Mucosa of descending colon (tissue), 3 donors: Measurements from ENCODE around the gene NAPB. TPM values are rescaled to one million over a fixed set of nuclear protein-coding genes. Genes with fewer than 3 reads are reported as not detected.

ENCODE experiments used
- ATAC-seq: fragments of 200-7000 bp; cut with Tn5 transposase; one replicate; pipeline ENCODE4 v1.9.1; 2020; ENCODE audit warnings: mild to moderate bottlenecking, moderate library complexity
- DNase-seq, 3 donors: peaks; one replicate each; pipeline ENCODE4 v3.0.0-alpha.2; 2020
- H3K36me3 ChIP-seq: fragments of 200-600 bp; one replicate; pipeline ENCODE4 v1.8.0; 2021; ENCODE audit warnings: low read depth, mild to moderate bottlenecking
- H3K4me1 ChIP-seq: fragments of 200-600 bp; one replicate; pipeline ENCODE4 v1.8.0; 2021; ENCODE audit warnings: low read depth, mild to moderate bottlenecking
- H3K4me3 ChIP-seq: fragments of 200-600 bp; one replicate; pipeline ENCODE4 v1.8.0; 2021; ENCODE audit warnings: mild to moderate bottlenecking
- H3K9me3 ChIP-seq: fragments of 200-600 bp; one replicate; pipeline ENCODE4 v1.8.0; 2021; ENCODE audit warnings: mild to moderate bottlenecking
- intact Hi-C, 2 donors: fragments of 100-400 bp; cut with DNase I in 1 of 2; cut with micrococcal nuclease in 1 of 2; formaldehyde crosslinking; loops; one replicate each; pipeline versions ENCODE4 v1.11.0 to v1.11.1; 2022; cut with DNase I, micrococcal nuclease
- total RNA-seq, 3 donors: library from RNA; stranded (reverse); fragmentation: NEBNext Ultra II Directional in 2 of 3; extraction: Animal tissue kit (Norgen Biotek cat#: 25700) in 2 of 3; gene quantifications; one replicate each; pipeline versions ENCODE4 v1.2.1 to v1.2.4, GENCODE V29; 2021 to 2023
- TF ChIP-seq, protein P1 (sequence below): fragments of 200-600 bp; IDR thresholded peaks from one replicate; pipeline ENCODE4 v1.8.0; 2022; ENCODE audit warnings: antibody characterized with exemption, mild to moderate bottlenecking
- donor health status: DM: no; HTN: no; CAD: no; lungs with moderate emphysema.
- donor health status: DM: no; HTN: no; CAD: no.
- donor health status: DM: no; HTN: yes; CAD: no.

Gene NAPB
- total RNA-seq, 3 donors from 2014 or later = 8.2 to 22.8 (median 8.9) TPM

DNA sequence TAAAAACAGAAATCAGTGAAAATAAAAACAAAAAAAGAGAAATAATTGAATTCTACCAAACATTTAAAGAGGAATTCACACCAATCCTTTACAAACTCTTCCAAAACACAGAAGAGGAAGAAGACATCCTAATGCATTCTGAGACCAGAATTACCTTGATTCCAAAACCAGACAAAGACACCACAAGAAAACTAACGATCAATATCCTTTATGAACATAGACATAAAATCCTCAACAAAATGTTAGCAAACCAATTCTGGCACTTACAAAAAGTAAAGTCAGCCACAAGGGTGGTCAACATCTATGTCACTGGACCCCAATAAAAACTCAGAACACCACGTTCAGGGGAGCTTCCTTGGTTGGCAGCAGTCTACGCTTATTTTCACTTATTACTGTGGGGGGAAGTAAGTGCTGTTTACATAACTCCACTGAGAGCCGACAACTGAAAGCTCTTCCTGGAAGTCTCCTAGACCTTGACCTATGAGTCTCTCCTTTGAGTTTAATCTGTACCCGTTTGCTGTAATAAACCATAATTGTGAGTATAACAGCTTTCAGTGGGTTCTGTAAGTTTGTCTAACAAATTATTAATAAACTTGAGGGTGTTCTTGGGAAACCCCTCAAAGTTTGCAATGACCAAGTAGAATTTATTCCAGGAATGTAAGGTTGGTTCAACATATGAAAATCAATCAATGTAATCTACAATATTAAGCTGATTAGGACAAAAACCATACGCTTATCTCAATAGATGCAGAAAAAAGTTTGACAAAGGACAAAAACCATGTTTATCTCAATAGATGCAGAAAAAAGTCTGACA is 34.8 kb downstream of the NAPB start:
- TF ChIP-seq, protein P1, sequence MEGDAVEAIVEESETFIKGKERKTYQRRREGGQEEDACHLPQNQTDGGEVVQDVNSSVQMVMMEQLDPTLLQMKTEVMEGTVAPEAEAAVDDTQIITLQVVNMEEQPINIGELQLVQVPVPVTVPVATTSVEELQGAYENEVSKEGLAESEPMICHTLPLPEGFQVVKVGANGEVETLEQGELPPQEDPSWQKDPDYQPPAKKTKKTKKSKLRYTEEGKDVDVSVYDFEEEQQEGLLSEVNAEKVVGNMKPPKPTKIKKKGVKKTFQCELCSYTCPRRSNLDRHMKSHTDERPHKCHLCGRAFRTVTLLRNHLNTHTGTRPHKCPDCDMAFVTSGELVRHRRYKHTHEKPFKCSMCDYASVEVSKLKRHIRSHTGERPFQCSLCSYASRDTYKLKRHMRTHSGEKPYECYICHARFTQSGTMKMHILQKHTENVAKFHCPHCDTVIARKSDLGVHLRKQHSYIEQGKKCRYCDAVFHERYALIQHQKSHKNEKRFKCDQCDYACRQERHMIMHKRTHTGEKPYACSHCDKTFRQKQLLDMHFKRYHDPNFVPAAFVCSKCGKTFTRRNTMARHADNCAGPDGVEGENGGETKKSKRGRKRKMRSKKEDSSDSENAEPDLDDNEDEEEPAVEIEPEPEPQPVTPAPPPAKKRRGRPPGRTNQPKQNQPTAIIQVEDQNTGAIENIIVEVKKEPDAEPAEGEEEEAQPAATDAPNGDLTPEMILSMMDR = no peak
- Histone ChIP-seq H3K4me3 (no peak overlapping the region), H3K9me3 (no peaks in the 10 kb centered on the region), H3K36me3 (no peaks in the 10 kb centered on the region), H3K4me1 (peaks cover 8% of the 10 kb centered on the region)
- peak; percentile 96 for ATAC-seq
- DNase-seq = no peak
- intact Hi-C loops = no loop called here

DNA sequence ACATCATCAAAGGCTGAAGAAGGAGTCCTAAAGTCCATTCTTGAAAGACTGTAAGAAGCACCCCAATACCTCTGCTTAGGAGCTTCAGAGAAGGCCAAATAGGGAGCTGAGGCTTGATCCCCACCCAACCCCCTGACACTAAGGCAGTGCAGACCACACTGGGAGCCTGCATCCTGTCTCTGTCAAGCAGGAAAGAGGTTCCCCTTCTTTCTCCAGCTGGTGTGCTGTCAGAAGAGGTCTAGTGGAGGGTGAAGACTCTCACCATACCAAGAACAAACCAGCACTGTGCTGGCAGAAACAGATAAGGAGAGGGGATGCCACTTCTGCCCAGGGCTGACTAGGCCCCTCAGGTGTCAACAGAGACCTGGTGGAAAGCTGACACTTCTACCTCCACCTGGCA is 39.4 kb downstream of the NAPB start:
- ATAC-seq (no peak), DNase-seq (no peak)
- no peaks in the 10 kb centered on the region for H3K36me3 ChIP-seq
- no peak overlapping the region for H3K4me3 ChIP-seq
- TF ChIP-seq, protein P1 = no peak
- H3K9me3 ChIP-seq = no peaks in the 10 kb centered on the region
- peaks cover 8% of the 10 kb centered on the region for H3K4me1 ChIP-seq
- intact Hi-C loops = no loop called here

DNA sequence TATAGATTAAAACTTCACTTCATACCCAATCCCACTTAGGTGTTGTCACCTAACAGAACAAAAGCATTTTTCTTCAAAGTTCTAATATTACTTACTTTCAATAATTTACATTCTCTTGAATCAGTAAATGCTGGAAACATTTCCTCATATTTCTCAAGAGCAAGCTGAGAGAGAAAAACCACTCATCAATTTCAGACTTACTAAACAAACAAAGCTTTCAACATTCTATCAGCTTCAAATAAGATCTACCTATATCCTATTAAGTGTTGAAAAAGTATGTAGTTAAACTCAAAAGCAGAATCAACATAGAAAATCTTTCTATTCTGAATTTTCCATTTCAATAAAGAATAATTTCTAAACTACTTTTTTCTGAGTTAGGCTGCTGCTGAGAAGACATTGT is 41.5 kb downstream of the NAPB start:
- Histone ChIP-seq H3K9me3 (no peaks in the 10 kb centered on the region), H3K4me1 (no peaks in the 10 kb centered on the region), H3K36me3 (no peaks in the 10 kb centered on the region), H3K4me3 (no peak overlapping the region)
- intact Hi-C loops = no loop called here
- TF ChIP-seq, protein P1 = no peak
- no peak for ATAC-seq
- no peak for DNase-seq

DNA sequence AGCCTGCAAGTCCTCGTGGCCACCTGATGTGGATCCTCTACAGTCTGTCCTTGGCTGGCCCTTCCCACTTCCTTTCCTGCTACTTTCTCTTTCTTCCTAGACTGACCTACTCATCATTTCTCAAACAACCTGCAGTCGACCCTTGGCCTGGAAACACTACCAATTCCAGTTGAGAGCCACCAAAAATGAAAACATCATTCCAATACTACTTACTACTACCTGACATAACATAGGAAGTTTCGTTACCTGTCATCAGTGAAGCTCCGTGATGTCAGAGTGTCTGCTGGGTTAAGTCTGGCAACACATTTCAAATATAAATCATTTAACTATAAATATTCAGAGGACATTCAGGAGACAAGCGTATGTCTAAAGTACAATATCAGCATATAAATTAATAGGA is 45.5 kb downstream of the NAPB start:
- Histone ChIP-seq H3K4me1 (no peaks in the 10 kb centered on the region), H3K36me3 (no peaks in the 10 kb centered on the region), H3K4me3 (no peak overlapping the region), H3K9me3 (no peaks in the 10 kb centered on the region)
- TF ChIP-seq, protein P1 = no peak
- intact Hi-C loops = no loop called here
- DNase-seq = no peak
- ATAC-seq = no peak

DNA sequence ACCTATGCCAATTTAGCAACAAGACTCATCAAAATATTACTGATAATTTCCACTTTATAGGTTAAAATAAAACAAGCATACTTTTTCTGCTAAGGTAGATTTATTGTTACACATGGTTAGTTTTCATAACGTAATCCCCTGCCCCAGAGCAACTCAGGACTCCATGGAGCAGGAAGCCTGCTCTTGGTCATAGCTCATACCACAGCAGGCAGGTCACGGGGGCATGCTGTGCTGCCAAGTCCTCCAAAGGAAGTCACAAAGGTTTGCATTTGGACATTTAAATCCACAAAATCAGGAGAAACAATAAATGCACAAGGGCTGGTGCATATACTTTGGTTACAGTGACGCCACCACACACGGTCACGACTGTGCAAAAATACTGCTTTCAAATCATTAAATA is 46.8 kb downstream of the NAPB start:
- TF ChIP-seq, protein P1 = no peak
- Histone ChIP-seq H3K36me3 (peaks cover 3% of the 10 kb centered on the region), H3K9me3 (no peaks in the 10 kb centered on the region), H3K4me1 (no peaks in the 10 kb centered on the region), H3K4me3 (no peak overlapping the region)
- ATAC-seq (no peak), DNase-seq (no peak)
- intact Hi-C loops = no loop called here
